ENCODE results near the gene SCAF8.

SCAF8 gene

GRCh38 chr6:154689493-154690255 lies 43.5 kb upstream of the SCAF8 start:
- Histone ChIP-seq H3K4me2 (ENCODE audit: insufficient read depth, low read length, poor library complexity, severe bottlenecking) (no peak overlapping the region), H3K9ac (ENCODE audit: low read depth, low read length, poor library complexity) (no peak overlapping the region), H2AFZ (ENCODE audit: low read length) (no peak overlapping the region), H3K4me3 (ENCODE audit: low read length in 2 of 2) (no peak overlapping the region), H3K9me3 (replicated peaks in 1 of 2; ENCODE audit: control insufficient read depth in 2 of 2, insufficient read depth in 1 of 2, low read depth in 1 of 2, low read length in 2 of 2) (no peaks in the 10 kb centered on the region), H4K8ac (ENCODE audit: low read depth, low read length) (no peak overlapping the region), H3K4ac (ENCODE audit: low read length) (no peak overlapping the region), H3K27me3 (ENCODE audit: control insufficient read depth in 3 of 3, insufficient read depth in 3 of 3, low read depth in 1 of 3, low read length in 3 of 3) (no peaks in the 10 kb centered on the region), H2AK5ac (ENCODE audit: low read depth, low read length) (no peak overlapping the region), H2BK120ac (ENCODE audit: low read depth, low read length) (no peak overlapping the region), H2BK12ac (ENCODE audit: low read length) (no peak overlapping the region), H3K27ac (replicated peaks; ENCODE audit: low read length) (no peak overlapping the region), H3K18ac (ENCODE audit: low read length) (no peak overlapping the region), H3K79me1 (ENCODE audit: low read depth, low read length) (no peaks in the 10 kb centered on the region), H3K23ac (ENCODE audit: low read depth, low read length, poor library complexity) (no peak overlapping the region), H4K91ac (ENCODE audit: low read depth, low read length, poor library complexity) (no peak overlapping the region), H3K4me1 (ENCODE audit: control insufficient read depth in 2 of 2, insufficient read depth in 1 of 2, low read depth in 1 of 2, low read length in 2 of 2) (no peaks in the 10 kb centered on the region), H2BK5ac (ENCODE audit: low read length) (no peak overlapping the region), H2BK15ac (ENCODE audit: low read length) (no peak overlapping the region), H3K14ac (ENCODE audit: low read length) (no peak overlapping the region), H3K36me3 (replicated peaks in 1 of 2; ENCODE audit: control insufficient read depth in 2 of 2, insufficient read depth in 2 of 2, low read length in 2 of 2) (no peaks in the 10 kb centered on the region)
- WGBS, 2 donors (ENCODE audit: extremely low coverage in 2 of 2, insufficient read length in 2 of 2, insufficient replicate concordance in 1 of 2), result no CpG with 5 or more reads among the region's 5 CpGs
- DNase-seq (ENCODE audit: low spot score), result no peak

- Histone ChIP-seq H4K91ac (ENCODE audit: low read depth, low read length, poor library complexity) (no peak overlapping the region), H3K9me3 (replicated peaks in 1 of 2; ENCODE audit: control insufficient read depth in 2 of 2, insufficient read depth in 1 of 2, low read depth in 1 of 2, low read length in 2 of 2) (no peaks in the 10 kb centered on the region), H2BK120ac (ENCODE audit: low read depth, low read length) (no peak overlapping the region), H2AFZ (ENCODE audit: low read length) (no peak overlapping the region), H2BK12ac (ENCODE audit: low read length) (no peak overlapping the region), H2BK15ac (ENCODE audit: low read length) (no peak overlapping the region), H3K23ac (ENCODE audit: low read depth, low read length, poor library complexity) (no peak overlapping the region), H3K4me2 (ENCODE audit: insufficient read depth, low read length, poor library complexity, severe bottlenecking) (no peak overlapping the region), H3K4me1 (ENCODE audit: control insufficient read depth in 2 of 2, insufficient read depth in 1 of 2, low read depth in 1 of 2, low read length in 2 of 2) (no peaks in the 10 kb centered on the region), H3K14ac (ENCODE audit: low read length) (no peak overlapping the region), H3K9ac (ENCODE audit: low read depth, low read length, poor library complexity) (no peak overlapping the region), H2BK5ac (ENCODE audit: low read length) (no peak overlapping the region), H3K4me3 (ENCODE audit: low read length in 2 of 2) (no peak overlapping the region), H3K36me3 (replicated peaks in 1 of 2; ENCODE audit: control insufficient read depth in 2 of 2, insufficient read depth in 2 of 2, low read length in 2 of 2) (no peaks in the 10 kb centered on the region), H4K8ac (ENCODE audit: low read depth, low read length) (no peak overlapping the region), H3K18ac (ENCODE audit: low read length) (no peak overlapping the region), H3K27me3 (ENCODE audit: control insufficient read depth in 3 of 3, insufficient read depth in 3 of 3, low read depth in 1 of 3, low read length in 3 of 3) (no peaks in the 10 kb centered on the region), H3K4ac (ENCODE audit: low read length) (no peak overlapping the region), H2AK5ac (ENCODE audit: low read depth, low read length) (no peak overlapping the region), H3K27ac (replicated peaks; ENCODE audit: low read length) (no peak overlapping the region), H3K79me1 (ENCODE audit: low read depth, low read length) (no peaks in the 10 kb centered on the region)
- no peak for DNase-seq (ENCODE audit: low spot score)
- no CpG with 5 or more reads among the region's 4 CpGs for WGBS, 2 donors (ENCODE audit: extremely low coverage in 2 of 2, insufficient read length in 2 of 2, insufficient replicate concordance in 1 of 2)
These were observed 42.4 kb upstream of the SCAF8 start for GRCh38 chr6:154690857-154691256.

GRCh38 chr6:154696661-154697060 lies 36.6 kb upstream of the SCAF8 start:
- Histone ChIP-seq H3K36me3 (replicated peaks in 1 of 2; ENCODE audit: control insufficient read depth in 2 of 2, insufficient read depth in 2 of 2, low read length in 2 of 2) (no peaks in the 10 kb centered on the region), H3K4me2 (ENCODE audit: insufficient read depth, low read length, poor library complexity, severe bottlenecking) (no peak overlapping the region), H2BK120ac (ENCODE audit: low read depth, low read length) (no peak overlapping the region), H3K27me3 (ENCODE audit: control insufficient read depth in 3 of 3, insufficient read depth in 3 of 3, low read depth in 1 of 3, low read length in 3 of 3) (no peaks in the 10 kb centered on the region), H3K18ac (ENCODE audit: low read length) (no peak overlapping the region), H2AK5ac (ENCODE audit: low read depth, low read length) (no peak overlapping the region), H3K4ac (ENCODE audit: low read length) (no peak overlapping the region), H3K4me1 (ENCODE audit: control insufficient read depth in 2 of 2, insufficient read depth in 1 of 2, low read depth in 1 of 2, low read length in 2 of 2) (no peaks in the 10 kb centered on the region), H3K79me1 (ENCODE audit: low read depth, low read length) (no peaks in the 10 kb centered on the region), H2AFZ (ENCODE audit: low read length) (no peak overlapping the region), H3K23ac (ENCODE audit: low read depth, low read length, poor library complexity) (no peak overlapping the region), H4K91ac (ENCODE audit: low read depth, low read length, poor library complexity) (no peak overlapping the region), H2BK12ac (ENCODE audit: low read length) (no peak overlapping the region), H4K8ac (ENCODE audit: low read depth, low read length) (no peak overlapping the region), H3K14ac (ENCODE audit: low read length) (no peak overlapping the region), H3K9ac (ENCODE audit: low read depth, low read length, poor library complexity) (no peak overlapping the region), H3K9me3 (replicated peaks in 1 of 2; ENCODE audit: control insufficient read depth in 2 of 2, insufficient read depth in 1 of 2, low read depth in 1 of 2, low read length in 2 of 2) (no peaks in the 10 kb centered on the region), H2BK5ac (ENCODE audit: low read length) (no peak overlapping the region), H2BK15ac (ENCODE audit: low read length) (no peak overlapping the region), H3K27ac (replicated peaks; ENCODE audit: low read length) (no peak overlapping the region), H3K4me3 (ENCODE audit: low read length in 2 of 2) (no peak overlapping the region)
- WGBS, 2 donors (ENCODE audit: extremely low coverage in 2 of 2, insufficient read length in 2 of 2, insufficient replicate concordance in 1 of 2), result no CpG with 5 or more reads among the region's 1 CpG
- DNase-seq (ENCODE audit: low spot score), result no peak

GRCh38 chr6:154703124-154703523 lies 30.1 kb upstream of the SCAF8 start:
- no peak overlapping the region for H2AFZ ChIP-seq (ENCODE audit: low read length)
- no peak overlapping the region for H3K4me2 ChIP-seq (ENCODE audit: insufficient read depth, low read length, poor library complexity, severe bottlenecking)
- H3K23ac ChIP-seq (ENCODE audit: low read depth, low read length, poor library complexity), result no peak overlapping the region
- DNase-seq (ENCODE audit: low spot score), result peak; percentile 4
- no peak overlapping the region for H2AK5ac ChIP-seq (ENCODE audit: low read depth, low read length)
- H4K91ac ChIP-seq (ENCODE audit: low read depth, low read length, poor library complexity), result no peak overlapping the region
- H3K9me3 ChIP-seq (replicated peaks in 1 of 2; ENCODE audit: control insufficient read depth in 2 of 2, insufficient read depth in 1 of 2, low read depth in 1 of 2, low read length in 2 of 2), result no peaks in the 10 kb centered on the region
- H3K27ac ChIP-seq (replicated peaks; ENCODE audit: low read length), result no peak overlapping the region
- no peak overlapping the region for H3K14ac ChIP-seq (ENCODE audit: low read length)
- peaks cover 0 to 4% (median 0%) of the 10 kb centered on the region in 3 experiments for H3K27me3 ChIP-seq (ENCODE audit: control insufficient read depth in 3 of 3, insufficient read depth in 3 of 3, low read depth in 1 of 3, low read length in 3 of 3)
- peaks cover 2 to 4% of the 10 kb centered on the region in 2 donors for H3K4me1 ChIP-seq (ENCODE audit: control insufficient read depth in 2 of 2, insufficient read depth in 1 of 2, low read depth in 1 of 2, low read length in 2 of 2)
- H3K36me3 ChIP-seq (replicated peaks in 1 of 2; ENCODE audit: control insufficient read depth in 2 of 2, insufficient read depth in 2 of 2, low read length in 2 of 2), result no peaks in the 10 kb centered on the region
- no peak overlapping the region for H2BK12ac ChIP-seq (ENCODE audit: low read length)
- WGBS, 2 donors (ENCODE audit: extremely low coverage in 2 of 2, insufficient read length in 2 of 2, insufficient replicate concordance in 1 of 2), result no CpG with 5 or more reads among the region's 4 CpGs
- no peak overlapping the region for H3K9ac ChIP-seq (ENCODE audit: low read depth, low read length, poor library complexity)
- H4K8ac ChIP-seq (ENCODE audit: low read depth, low read length), result no peak overlapping the region
- no peak overlapping the region for H2BK120ac ChIP-seq (ENCODE audit: low read depth, low read length)
- no peak overlapping the region for H3K18ac ChIP-seq (ENCODE audit: low read length)
- no peak overlapping the region for H3K4ac ChIP-seq (ENCODE audit: low read length)
- H3K4me3 ChIP-seq (ENCODE audit: low read length in 2 of 2), result no peak overlapping the region
- peaks cover under 1% of the 10 kb centered on the region for H3K79me1 ChIP-seq (ENCODE audit: low read depth, low read length)
- no peak overlapping the region for H2BK15ac ChIP-seq (ENCODE audit: low read length)
- H2BK5ac ChIP-seq (ENCODE audit: low read length), result no peak overlapping the region
